Esophagus muscularis mucosa (tissue), 4 donors: Measurements from ENCODE around the gene LMO7. TPM values are rescaled to one million over a fixed set of nuclear protein-coding genes. Genes with fewer than 3 reads are reported as not detected.
"Not testable (repeated sequence)": the region's sequence is repeated elsewhere in the genome, so short reads cannot be mapped to it uniquely, and the experiment has no call there.

Experiments
- DNase-seq: peaks from one replicate; pipeline ENCODE4 v3.0.0-alpha.2; 2017; ENCODE audit errors: extremely low spot score
- H3K27ac ChIP-seq, 4 donors: fragments of 200-600 bp; sonication (generic); replicated peaks in 1 of 4; 1 replicate in 3 of 4; 2 replicates in 1 of 4; pipeline ENCODE4 v1.5.1; 2016 to 2019; ENCODE audit warnings: mild to moderate bottlenecking in 1 of 4
- H3K27me3 ChIP-seq, 4 donors: fragments of 200-600 bp; sonication (generic); one replicate each; pipeline versions ENCODE4 v1.5.1 to v1.6.0; 2016 to 2019
- H3K36me3 ChIP-seq, 4 donors: fragments of 200-600 bp; sonication (generic); one replicate each; pipeline ENCODE4 v1.5.1; 2016 to 2019
- H3K4me1 ChIP-seq, 4 donors: fragments of 200-600 bp; sonication (generic); one replicate each; pipeline ENCODE4 v1.5.1; 2016 to 2019
- H3K4me3 ChIP-seq, 4 donors: fragments of 200-600 bp; sonication (generic); 1 replicate in 2 of 4; 2 replicates in 2 of 4; pipeline ENCODE4 v1.5.1; 2016 to 2019; ENCODE audit warnings: mild to moderate bottlenecking in 4 of 4, moderate library complexity in 1 of 4
- H3K9me3 ChIP-seq, 4 donors: fragments of 200-600 bp; sonication (generic); 1 replicate in 3 of 4; 2 replicates in 1 of 4; pipeline ENCODE4 v1.5.1; 2016 to 2019
- CTCF ChIP-seq, 3 experiments: fragments of 200-600 bp in 2 of 3; fragments of 450-650 bp in 1 of 3; sonication (generic) in 2 of 3; IDR thresholded peaks; one replicate each; pipeline ENCODE4 v1.5.1; 2017 to 2019; ENCODE audit warnings: antibody characterized with exemption in 3 of 3, mild to moderate bottlenecking in 2 of 3, moderate library complexity in 1 of 3
- EP300 ChIP-seq: sonication (generic); formaldehyde crosslinking; IDR thresholded peaks from one replicate; pipeline ENCODE4 v1.6.1; 2017; ENCODE audit warnings: antibody characterized with exemption
- POLR2A ChIP-seq: fragments of 450-650 bp; IDR thresholded peaks from one replicate; pipeline ENCODE4 v1.6.1; 2017; ENCODE audit warnings: antibody characterized with exemption, moderate library complexity, mild to moderate bottlenecking, low read depth
- POLR2AphosphoS5 ChIP-seq, 2 donors: sonication (generic); formaldehyde crosslinking; IDR thresholded peaks; one replicate each; pipeline ENCODE4 v1.6.1; 2017; ENCODE audit warnings: antibody characterized with exemption in 2 of 2
- WGBS: methylation state at CpG from one replicate; pipeline ENCODE4 v1.1.5; 2018; 5-methylcytosine and 5-hydroxymethylcytosine counted together
- intact Hi-C: fragments of 100-400 bp; cut with DNase I; formaldehyde crosslinking; loops from one replicate; pipeline ENCODE4 v1.15.1; 2023
- total RNA-seq, 4 donors: library from RNA; depleted of rRNA; stranded (reverse); fragments of >200 nt; gene quantifications; one replicate each; pipeline versions ENCODE4 v1.1.0 to v1.2.1, GENCODE V29; 2016

Gene LMO7
- total RNA-seq, 4 donors from 2014 or later: 11.4 to 17.8 (median 14.7) TPM

- WGBS: 96% methylated on average over 3 of the region's 3 CpGs
- H3K27me3 ChIP-seq: no peaks in the 10 kb centered on the region
These were observed 143.3 kb downstream of the LMO7 start for GRCh38 chr13:75779393-75779792.

GRCh38 chr13:75780103-75780502, 144.0 kb downstream of the LMO7 start:
- WGBS: 96% methylated on average over 5 of the region's 5 CpGs
- H3K36me3 ChIP-seq, H3K4me3 ChIP-seq, H3K4me1 ChIP-seq, DNase-seq, intact Hi-C loops, H3K9me3 ChIP-seq, H3K27me3 ChIP-seq, H3K27ac ChIP-seq: not testable (repeated sequence)

More at GRCh38 chr13:75779393-75779792, 143.3 kb downstream of the LMO7 start:
- no peaks in the 10 kb centered on the region for H3K36me3 ChIP-seq
- H3K4me1 ChIP-seq: peaks cover 0 to 3% (median 0%) of the 10 kb centered on the region in 4 donors
- H3K27ac ChIP-seq: no peak overlapping the region
- TF ChIP-seq POLR2A: no peak
- no peak for TF ChIP-seq POLR2AphosphoS5 (IDR thresholded peaks at IDR 0.05)
- no peak for TF ChIP-seq EP300
- TF ChIP-seq CTCF (IDR thresholded peaks at IDR 0.05): no peak
- H3K9me3 ChIP-seq: peaks cover 0 to 5% (median 0%) of the 10 kb centered on the region in 4 donors
- no peak for DNase-seq
- intact Hi-C loops: no loop called here
- no peak overlapping the region for H3K4me3 ChIP-seq

DNA sequence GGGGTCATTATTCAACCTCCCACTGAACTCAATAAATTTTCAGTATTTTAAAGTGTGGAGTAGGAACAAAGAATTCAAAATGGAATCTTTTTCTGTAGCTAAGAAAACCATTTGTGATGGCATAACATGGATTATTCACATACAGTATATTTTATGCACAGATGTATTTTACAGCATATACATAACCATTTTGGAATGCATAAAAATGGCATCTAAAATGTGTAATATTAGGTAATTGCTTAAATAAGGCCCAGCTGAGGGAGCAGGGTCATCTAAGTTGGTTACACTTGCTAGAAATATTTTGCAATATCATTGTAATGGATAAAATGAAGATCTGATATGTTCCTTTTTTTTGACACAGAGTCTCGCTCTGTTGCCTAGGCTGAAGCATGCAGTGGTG, 146.9 kb downstream of the LMO7 start:
- Histone ChIP-seq H3K27ac (no peak overlapping the region), H3K36me3 (no peaks in the 10 kb centered on the region), H3K4me3 (no peak overlapping the region), H3K27me3 (no peaks in the 10 kb centered on the region), H3K4me1 (peaks cover 3 to 15% (median 9%) of the 10 kb centered on the region in 4 donors), H3K9me3 (peaks cover 0 to 5% (median 0%) of the 10 kb centered on the region in 4 donors)
- no peak for TF ChIP-seq CTCF (IDR thresholded peaks at IDR 0.05)
- no peak for TF ChIP-seq EP300
- TF ChIP-seq POLR2AphosphoS5 (IDR thresholded peaks at IDR 0.05): no peak
- TF ChIP-seq POLR2A: no peak
- WGBS: 7% methylated on average over 1 of the region's 1 CpG
- no peak for DNase-seq
- intact Hi-C loops: no loop called here

DNA sequence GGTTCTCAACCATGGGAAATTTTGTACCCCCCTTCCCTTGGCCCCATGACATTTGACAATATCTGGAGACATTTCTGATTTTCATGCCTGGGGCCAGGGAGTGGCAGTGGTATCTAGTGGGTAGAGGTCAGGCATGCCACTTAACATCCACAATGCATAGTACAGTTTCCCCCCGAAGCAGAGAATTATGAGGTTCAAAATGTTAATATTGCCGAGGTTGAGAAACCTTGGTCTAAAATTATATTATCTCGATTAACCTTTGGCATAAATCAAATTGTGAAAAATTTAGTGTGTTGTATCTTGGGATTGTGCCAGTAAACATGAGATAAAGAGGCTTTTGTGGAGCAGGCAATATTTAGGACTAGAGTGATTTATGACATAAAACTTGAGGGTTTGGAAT, 147.9 kb downstream of the LMO7 start:
- 87% methylated on average over 3 of the region's 3 CpGs for WGBS
- H3K4me1 ChIP-seq: peaks cover 13 to 16% (median 15%) of the 10 kb centered on the region in 4 donors

DNA sequence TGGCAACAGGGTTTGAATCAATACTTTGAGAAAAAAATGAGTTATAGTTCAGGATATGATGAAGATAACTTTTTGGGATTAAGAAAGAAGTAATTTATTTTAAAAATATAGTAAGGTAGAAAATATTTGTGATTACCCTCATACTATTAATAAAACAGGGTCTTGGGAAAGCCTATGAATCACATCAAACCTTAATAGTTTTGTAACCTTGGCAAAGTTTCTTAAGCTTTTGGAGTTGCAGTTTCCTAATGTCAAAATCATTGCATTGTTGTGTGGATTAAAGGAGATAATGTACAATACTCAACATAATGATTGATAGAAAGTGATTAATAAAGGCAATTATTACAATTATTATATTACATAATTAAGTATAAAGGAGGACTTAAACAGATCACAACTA, 149.0 kb downstream of the LMO7 start:
- TF ChIP-seq CTCF (IDR thresholded peaks at IDR 0.05): no peak
- TF ChIP-seq EP300: no peak
- TF ChIP-seq POLR2AphosphoS5 (IDR thresholded peaks at IDR 0.05): no peak
- no peak for TF ChIP-seq POLR2A
- peaks cover 16 to 27% (median 25%) of the 10 kb centered on the region in 4 donors for H3K4me1 ChIP-seq

More for the DNA sequence above, 147.9 kb downstream of the LMO7 start:
- Histone ChIP-seq H3K36me3 (no peaks in the 10 kb centered on the region), H3K27me3 (no peaks in the 10 kb centered on the region), H3K27ac (no peak overlapping the region), H3K9me3 (peaks cover 0 to 5% (median 0%) of the 10 kb centered on the region in 4 donors), H3K4me3 (no peak overlapping the region)
- no peak for DNase-seq
- intact Hi-C loops: no loop called here
- TF ChIP-seq POLR2AphosphoS5 (IDR thresholded peaks at IDR 0.05) (no peak), EP300 (no peak), CTCF (IDR thresholded peaks at IDR 0.05) (no peak), POLR2A (no peak)

More for the DNA sequence above, 149.0 kb downstream of the LMO7 start:
- Histone ChIP-seq H3K27ac (no peak overlapping the region), H3K27me3 (no peaks in the 10 kb centered on the region), H3K9me3 (peaks cover 0 to 2% (median 0%) of the 10 kb centered on the region in 4 donors), H3K4me3 (no peak overlapping the region), H3K36me3 (no peaks in the 10 kb centered on the region)
- DNase-seq: no peak
- intact Hi-C loops: no loop called here
